SK-N-SH treated with all-trans-retinoic acid at 6 μM for 48 hours (cell line): Measurements from ENCODE around the gene NEURL1.

Experiments used
- PPARA ChIP-seq: fragments of 250-450 bp; sonication (Bioruptor Pico); IDR thresholded peaks from 2 replicates; pipeline ENCODE4 v1.5.0; 2020; ENCODE audit warnings: mild to moderate bottlenecking, borderline replicate concordance
- TCF4 ChIP-seq: fragments of 250-450 bp; sonication (Bioruptor Pico); IDR thresholded peaks from 2 replicates; pipeline ENCODE4 v1.8.0; 2021; ENCODE audit warnings: mild to moderate bottlenecking, moderate library complexity, borderline replicate concordance
- ZFP3 ChIP-seq: fragments of 250-450 bp; sonication (Bioruptor Pico); IDR thresholded peaks from 2 replicates; pipeline ENCODE4 v1.5.0; 2020; ENCODE audit warnings: mild to moderate bottlenecking, moderate library complexity
- ZFP30 ChIP-seq: fragments of 450-650 bp; formaldehyde crosslinking; IDR thresholded peaks from 2 replicates; pipeline ENCODE4 v1.5.0; 2022; ENCODE audit warnings: mild to moderate bottlenecking, moderate library complexity

DNA sequence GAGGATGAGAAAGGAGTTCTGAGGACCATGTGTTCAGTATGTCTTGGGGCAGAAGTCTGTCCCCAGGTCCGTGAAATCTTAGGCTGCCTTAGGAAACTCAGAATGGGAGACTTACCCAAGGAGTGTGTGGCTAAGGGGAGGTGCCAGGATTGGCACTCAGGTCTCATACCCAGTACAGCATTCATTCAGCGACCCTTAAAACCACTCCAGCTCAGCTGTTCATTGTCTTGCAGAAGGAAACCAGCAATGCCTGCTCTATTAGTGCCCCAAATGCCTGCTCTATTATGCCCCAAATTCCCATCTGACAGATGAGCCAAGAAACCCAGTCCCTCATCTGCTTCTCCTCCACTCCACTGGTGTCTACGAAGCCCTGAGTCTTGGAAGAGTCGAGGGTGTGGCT lies 147.8 kb downstream of the NEURL1 start:
- TF ChIP-seq ZFP3, result no peak
- no peak for TF ChIP-seq ZFP30 (CRISPR knock-in tag)
- no peak for TF ChIP-seq PPARA (CRISPR knock-in tag)
- no peak for TF ChIP-seq TCF4 (CRISPR knock-in tag)
